Measurements from ENCODE around the gene SLC5A10. TPM values are rescaled to one million over a fixed set of nuclear protein-coding genes. Genes with fewer than 3 reads are reported as not detected.

Gene SLC5A10
- total RNA-seq, 1 donor from 2014 or later, result not detected

DNA sequence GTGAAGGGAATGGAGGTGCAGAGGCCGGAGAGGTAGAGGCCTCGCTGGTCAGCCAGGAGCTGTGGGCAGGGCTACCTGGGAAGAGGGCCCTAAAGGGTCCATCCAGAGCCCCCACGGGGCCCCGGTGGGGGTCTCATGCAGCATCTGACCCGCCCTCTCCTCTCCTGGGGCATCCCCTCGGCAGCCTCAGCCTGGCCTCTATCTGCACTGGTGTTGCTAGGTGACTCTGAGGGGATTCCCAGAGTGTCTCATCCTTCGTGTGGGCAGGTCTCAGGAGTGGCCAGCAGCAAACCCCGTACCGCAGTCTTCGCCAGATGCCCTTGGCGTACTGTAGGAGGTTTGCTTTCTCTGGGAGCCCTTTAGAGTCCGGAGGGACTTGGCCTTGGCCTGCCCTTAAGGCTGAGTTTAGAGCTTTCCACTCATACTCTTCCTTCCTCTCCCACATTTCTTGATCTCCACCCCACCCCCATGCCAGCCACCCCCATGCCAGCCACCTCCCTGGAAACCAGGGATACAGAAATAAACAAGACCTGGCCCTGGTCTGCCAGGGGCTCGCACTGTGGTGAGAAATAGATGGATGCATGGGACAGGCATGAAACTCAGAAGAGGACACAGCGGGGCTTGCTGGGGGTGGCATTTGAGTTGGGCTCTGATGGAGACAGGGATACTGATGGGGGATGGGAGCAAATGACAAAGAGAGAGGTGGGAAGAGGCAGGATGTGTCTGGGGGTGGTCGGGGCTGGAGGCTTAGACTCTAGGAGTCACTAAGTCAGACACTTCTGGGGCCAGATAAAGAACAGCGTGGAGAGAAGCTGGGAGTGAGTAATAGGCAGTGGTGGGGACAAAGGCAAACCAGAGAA is 9.9 kb downstream of the SLC5A10 start:
- Histone ChIP-seq H3K4me3 (no peak overlapping the region), H3K4me1 (no peaks in the 10 kb centered on the region), H3K36me3 (no peaks in the 10 kb centered on the region), H3K27me3 (no peaks in the 10 kb centered on the region), H3K9me3 (no peaks in the 10 kb centered on the region), H3K27ac (no peak overlapping the region)
- TF ChIP-seq, protein P1, sequence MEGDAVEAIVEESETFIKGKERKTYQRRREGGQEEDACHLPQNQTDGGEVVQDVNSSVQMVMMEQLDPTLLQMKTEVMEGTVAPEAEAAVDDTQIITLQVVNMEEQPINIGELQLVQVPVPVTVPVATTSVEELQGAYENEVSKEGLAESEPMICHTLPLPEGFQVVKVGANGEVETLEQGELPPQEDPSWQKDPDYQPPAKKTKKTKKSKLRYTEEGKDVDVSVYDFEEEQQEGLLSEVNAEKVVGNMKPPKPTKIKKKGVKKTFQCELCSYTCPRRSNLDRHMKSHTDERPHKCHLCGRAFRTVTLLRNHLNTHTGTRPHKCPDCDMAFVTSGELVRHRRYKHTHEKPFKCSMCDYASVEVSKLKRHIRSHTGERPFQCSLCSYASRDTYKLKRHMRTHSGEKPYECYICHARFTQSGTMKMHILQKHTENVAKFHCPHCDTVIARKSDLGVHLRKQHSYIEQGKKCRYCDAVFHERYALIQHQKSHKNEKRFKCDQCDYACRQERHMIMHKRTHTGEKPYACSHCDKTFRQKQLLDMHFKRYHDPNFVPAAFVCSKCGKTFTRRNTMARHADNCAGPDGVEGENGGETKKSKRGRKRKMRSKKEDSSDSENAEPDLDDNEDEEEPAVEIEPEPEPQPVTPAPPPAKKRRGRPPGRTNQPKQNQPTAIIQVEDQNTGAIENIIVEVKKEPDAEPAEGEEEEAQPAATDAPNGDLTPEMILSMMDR (IDR thresholded peaks at IDR 0.05), result no peak
- intact Hi-C loops (cut with DNase I), result loop anchor here (5.0 kb wide), 1 partner anchor 45 kb away; no protein-coding TSS in a partner anchor
- DNase-seq (ENCODE audit: low spot score in 2 of 2), result no peak

DNA sequence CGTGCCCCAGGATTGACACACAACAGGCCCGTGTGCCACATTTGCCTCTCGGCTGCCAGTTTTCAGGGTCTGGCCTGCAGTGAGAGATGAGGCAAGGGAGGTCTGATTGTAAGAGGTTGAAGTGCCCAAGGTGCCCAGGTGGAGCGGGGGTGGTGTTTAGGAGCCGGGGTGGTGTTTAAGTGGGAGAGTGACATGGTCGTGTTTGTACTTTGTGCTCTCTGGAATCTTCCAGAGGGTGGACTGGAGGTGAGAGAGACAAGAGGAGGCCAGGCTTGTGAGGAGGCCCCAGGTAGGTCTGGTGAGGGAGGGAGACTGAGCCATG is 10.5 kb downstream of the SLC5A10 start:
- Histone ChIP-seq H3K36me3 (no peaks in the 10 kb centered on the region), H3K4me3 (no peak overlapping the region), H3K27me3 (no peaks in the 10 kb centered on the region), H3K4me1 (peaks cover 0 to 4% of the 10 kb centered on the region in 2 donors), H3K9me3 (no peaks in the 10 kb centered on the region), H3K27ac (no peak overlapping the region)
- DNase-seq (ENCODE audit: low spot score in 2 of 2), result no peak
- TF ChIP-seq, protein P1 (IDR thresholded peaks at IDR 0.05), result no peak
- intact Hi-C loops (cut with DNase I), result loop anchor here (5.0 kb wide), 1 partner anchor 45 kb away; no protein-coding TSS in a partner anchor

DNA sequence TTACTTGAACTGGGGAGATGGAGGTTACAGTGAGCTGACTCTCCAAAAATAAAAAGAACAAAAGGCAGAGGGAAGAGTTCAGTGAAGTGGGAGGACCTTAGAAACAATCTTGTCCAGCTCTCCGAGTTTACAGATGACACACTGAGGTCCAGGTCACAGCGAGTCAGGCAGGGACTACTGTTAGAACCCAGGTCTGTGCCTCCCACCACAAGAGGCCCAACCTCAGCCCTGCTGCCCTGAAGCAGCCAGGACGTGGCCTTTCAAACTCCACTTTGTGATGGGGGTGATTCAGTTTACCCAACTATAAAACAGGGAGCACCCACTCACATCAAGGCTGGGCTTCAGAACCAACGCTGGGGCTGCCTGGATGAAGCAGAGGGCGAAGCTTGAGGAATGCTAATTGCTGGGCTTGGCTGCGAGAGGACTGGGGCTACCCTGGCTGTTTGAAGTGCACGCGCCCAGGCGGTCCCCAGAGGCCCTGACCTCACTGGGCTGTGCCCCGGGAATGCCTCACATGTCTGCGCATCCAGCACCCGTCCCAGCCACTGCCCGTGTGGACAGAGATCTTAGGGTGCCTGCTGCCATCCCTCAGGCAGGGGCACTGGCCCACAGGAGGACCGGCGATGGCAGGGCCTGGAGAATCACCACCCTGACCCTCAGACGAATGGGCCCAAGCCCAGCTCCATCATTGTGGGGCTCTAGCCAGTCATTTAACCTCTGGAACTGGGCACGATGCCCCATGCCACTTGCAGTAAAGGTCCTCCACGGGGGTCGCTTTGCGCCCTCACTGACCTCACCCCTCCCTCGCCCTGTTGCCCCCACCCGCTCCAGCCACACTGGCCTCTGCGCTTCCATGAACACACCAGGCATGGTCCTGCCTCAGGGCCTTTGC is 11.4 kb downstream of the SLC5A10 start:
- H3K27me3 ChIP-seq, result no peaks in the 10 kb centered on the region
- TF ChIP-seq, protein P1 (IDR thresholded peaks at IDR 0.05), result no peak
- intact Hi-C loops (cut with DNase I), result loop anchor here (5.0 kb wide), 1 partner anchor 44 kb away; no protein-coding TSS in a partner anchor

DNA sequence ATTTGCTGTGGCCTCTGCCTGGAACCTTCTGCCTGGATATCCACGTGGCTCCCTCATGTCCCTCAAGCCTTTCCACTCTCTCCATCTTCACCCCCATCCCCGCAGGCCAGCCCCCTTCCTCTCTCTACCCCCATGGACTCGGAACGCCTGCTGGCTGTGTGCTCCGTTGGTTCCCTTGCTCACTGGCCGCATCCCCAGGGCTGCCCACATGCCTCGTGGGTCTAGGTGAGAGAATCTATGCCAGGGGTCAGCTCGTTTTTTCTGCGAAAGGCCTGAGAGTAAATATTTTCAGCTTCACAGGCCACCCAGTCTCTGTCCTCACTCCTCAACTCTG is 12.0 kb downstream of the SLC5A10 start:
- no peak overlapping the region for H3K4me3 ChIP-seq
- intact Hi-C loops (cut with DNase I), result loop anchor here (5.0 kb wide), 1 partner anchor 43 kb away; no protein-coding TSS in a partner anchor
- H3K9me3 ChIP-seq, result no peaks in the 10 kb centered on the region
- H3K36me3 ChIP-seq, result no peaks in the 10 kb centered on the region
- no peaks in the 10 kb centered on the region for H3K27me3 ChIP-seq
- no peak overlapping the region for H3K27ac ChIP-seq
- peaks cover 0 to 4% of the 10 kb centered on the region in 2 donors for H3K4me1 ChIP-seq
- TF ChIP-seq, protein P1 (IDR thresholded peaks at IDR 0.05), result no peak
- no peak for DNase-seq (ENCODE audit: low spot score in 2 of 2)

More for the DNA sequence above, 11.4 kb downstream of the SLC5A10 start:
- Histone ChIP-seq H3K4me3 (no peak overlapping the region), H3K4me1 (peaks cover 0 to 4% of the 10 kb centered on the region in 2 donors), H3K27ac (no peak overlapping the region), H3K9me3 (no peaks in the 10 kb centered on the region), H3K36me3 (no peaks in the 10 kb centered on the region)
- no peak for DNase-seq (ENCODE audit: low spot score in 2 of 2)

DNA sequence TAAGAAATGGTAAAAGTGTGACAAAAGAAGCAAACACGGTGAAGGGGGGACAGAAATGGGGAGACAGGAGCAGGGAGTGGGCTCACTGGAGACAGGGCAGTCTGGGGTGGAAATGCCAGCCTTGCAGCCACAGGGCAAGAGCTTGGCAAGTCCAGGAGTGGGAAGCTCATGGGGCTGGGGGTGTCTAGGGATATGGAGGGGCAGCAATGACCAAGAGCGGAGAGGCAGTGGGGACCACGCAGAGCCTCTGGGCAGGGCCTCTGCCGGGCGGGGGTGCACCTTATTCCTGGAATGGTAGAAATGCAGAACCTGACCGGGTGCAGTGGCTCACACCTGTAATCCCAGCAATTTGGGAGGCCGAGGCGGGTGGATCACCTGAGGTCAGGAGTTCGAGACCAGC is 12.6 kb downstream of the SLC5A10 start:
- Histone ChIP-seq H3K27me3 (no peaks in the 10 kb centered on the region), H3K27ac (no peak overlapping the region), H3K4me1 (peaks cover 0 to 4% of the 10 kb centered on the region in 2 donors), H3K4me3 (no peak overlapping the region), H3K36me3 (no peaks in the 10 kb centered on the region), H3K9me3 (no peaks in the 10 kb centered on the region)
- TF ChIP-seq, protein P1 (IDR thresholded peaks at IDR 0.05), result no peak
- intact Hi-C loops (cut with DNase I), result loop anchor here (5.0 kb wide), 1 partner anchor 43 kb away; no protein-coding TSS in a partner anchor
- no peak for DNase-seq (ENCODE audit: low spot score in 2 of 2)

All from ascending aorta (tissue), 2 donors.